B cell (primary cell): ENCODE data around the gene RIOK3. TPM values are rescaled to one million over a fixed set of nuclear protein-coding genes. Genes with fewer than 3 reads are reported as not detected.
A peak's percentile ranks its signal among the peaks of the same experiment; 100 is the strongest.

ENCODE experiments used
- ATAC-seq: fragments of 200-7000 bp; cut with Tn5 transposase; one replicate; pipeline ENCODE4 v1.10.0; 2021; ENCODE audit warnings: low read depth, mild to moderate bottlenecking, moderate number of reproducible peaks, moderate library complexity
- CTCF ChIA-PET: fragments of 350-600 bp; sonication (Branson Sonifier 250); formaldehyde crosslinking; loops from one replicate; lab custom pipeline; 2021; ENCODE audit warnings: antibody characterized with exemption, inconsistent platforms; lab: Charles Lee
- POLR2A ChIA-PET: fragments of 350-600 bp; sonication (Branson Sonifier 250); formaldehyde crosslinking; loops from one replicate; lab custom pipeline; 2021; ENCODE audit warnings: antibody characterized with exemption; lab: Charles Lee
- DNase-seq: peaks from one replicate; pipeline ENCODE4 v3.0.0; 2013
- H2AFZ ChIP-seq: 2 replicates; pipeline ENCODE4 v1.6.1; 2012; ENCODE audit warnings: mild to moderate bottlenecking, low read depth, low read length; ENCODE audit not compliant: insufficient read depth, poor library complexity, severe bottlenecking
- H3K27ac ChIP-seq, 2 donors: 1 replicate in 1 of 2; 2 replicates in 1 of 2; pipeline ENCODE4 v1.5.1; 2012 to 2013; ENCODE audit warnings: low read length in 2 of 2, mild to moderate bottlenecking in 2 of 2, moderate library complexity in 1 of 2
- H3K27me3 ChIP-seq, 4 experiments: fragments of 200-600 bp in 1 of 4; sonication (generic) in 1 of 4; replicated peaks in 1 of 4; 1 replicate in 2 of 4; 2 replicates in 2 of 4; pipeline versions ENCODE4 v1.6.1 to v1.7.0; 2013 to 2016; ENCODE audit warnings: low read length in 3 of 4, mild to moderate bottlenecking in 2 of 4, mixed read lengths in 1 of 4, moderate library complexity in 1 of 4; ENCODE audit not compliant: insufficient read depth in 4 of 4, control insufficient read depth in 3 of 4; ENCODE audit errors: control extremely low read depth in 1 of 4
- H3K36me3 ChIP-seq, 2 experiments: replicated peaks in 1 of 2; 1 replicate in 1 of 2; 2 replicates in 1 of 2; pipeline versions ENCODE4 v1.6.1 to v1.7.1; 2013; ENCODE audit warnings: low read length in 1 of 2; ENCODE audit not compliant: insufficient read depth in 2 of 2, control insufficient read depth in 1 of 2; ENCODE audit errors: control extremely low read depth in 1 of 2, extremely low read depth in 1 of 2
- H3K4me1 ChIP-seq, 2 donors: fragments of 200-600 bp in 1 of 2; sonication (generic) in 1 of 2; 1 replicate in 1 of 2; 2 replicates in 1 of 2; pipeline versions ENCODE4 v1.5.1 to v1.6.1; 2013 to 2017; ENCODE audit warnings: low read length in 2 of 2; ENCODE audit not compliant: control insufficient read depth in 2 of 2, insufficient read depth in 2 of 2
- H3K4me2 ChIP-seq: replicated peaks from 2 replicates; pipeline ENCODE3; 2012; ENCODE audit warnings: mild to moderate bottlenecking, low read depth, low read length; ENCODE audit not compliant: poor library complexity, severe bottlenecking
- H3K4me3 ChIP-seq, 5 experiments: fragments of 200-600 bp in 1 of 5; sonication (generic) in 1 of 5; 1 replicate in 3 of 5; 2 replicates in 2 of 5; pipeline versions ENCODE4 v1.5.1 to v1.7.0; 2011 to 2016; ENCODE audit warnings: low read length in 4 of 5, mild to moderate bottlenecking in 4 of 5, low read depth in 2 of 5, control low read depth in 1 of 5, moderate library complexity in 1 of 5; ENCODE audit not compliant: insufficient read depth in 1 of 5; ENCODE audit errors: control extremely low read depth in 1 of 5, extremely low read depth in 1 of 5
- H3K79me2 ChIP-seq: fragments of 200-600 bp; sonication (generic); one replicate; pipeline ENCODE4 v1.6.0; 2016; ENCODE audit warnings: low read length; ENCODE audit not compliant: control insufficient read depth, insufficient read depth
- H3K9ac ChIP-seq: fragments of 200-600 bp; sonication (generic); 2 replicates; pipeline ENCODE4 v1.6.1; 2017; ENCODE audit warnings: mild to moderate bottlenecking, low read length, moderate library complexity
- H3K9me3 ChIP-seq, 3 donors: one replicate each; pipeline versions ENCODE4 v1.6.1 to v1.7.1; 2013; ENCODE audit warnings: low read length in 2 of 3; ENCODE audit not compliant: control insufficient read depth in 2 of 3, insufficient read depth in 1 of 3; ENCODE audit errors: control extremely low read depth in 1 of 3
- H4K20me1 ChIP-seq: 2 replicates; pipeline ENCODE4 v1.6.0; 2012; ENCODE audit warnings: mild to moderate bottlenecking, low read length; ENCODE audit not compliant: insufficient read depth, control insufficient read depth, poor library complexity, severe bottlenecking
- H3K27ac Mint-ChIP-seq: one replicate; pipeline ENCODE4 v1.8.0; 2021; ENCODE audit warnings: mixed read lengths
- H3K27me3 Mint-ChIP-seq: one replicate; pipeline ENCODE4 v1.8.0; 2021; ENCODE audit warnings: mixed read lengths
- H3K4me1 Mint-ChIP-seq: one replicate; pipeline ENCODE4 v1.8.0; 2021; ENCODE audit warnings: mixed read lengths
- H3K4me3 Mint-ChIP-seq: one replicate; pipeline ENCODE4 v1.8.0; 2021; ENCODE audit warnings: mixed read lengths
- H3K9me3 Mint-ChIP-seq: one replicate; pipeline ENCODE4 v1.8.0; 2022; ENCODE audit warnings: mixed read lengths; ENCODE audit not compliant: insufficient read depth
- CTCF ChIP-seq: fragments of 200-600 bp; IDR thresholded peaks from one replicate; pipeline ENCODE4 v1.8.0; 2022; ENCODE audit warnings: antibody characterized with exemption, mild to moderate bottlenecking
- EZH2 ChIP-seq: IDR thresholded peaks from 2 replicates; pipeline ENCODE4 v1.6.1; 2012; ENCODE audit warnings: borderline replicate concordance, low read depth, mild to moderate bottlenecking, moderate library complexity, low read length; ENCODE audit not compliant: insufficient read depth, poor library complexity, severe bottlenecking
- WGBS: methylation state at CpG from one replicate; pipeline ENCODE4 v1.1.5; 2013; ENCODE audit warnings: missing lambda C conversion rate; ENCODE audit not compliant: insufficient coverage; 5-methylcytosine and 5-hydroxymethylcytosine counted together
- intact Hi-C: fragments of 100-400 bp; cut with micrococcal nuclease; formaldehyde crosslinking; loops from one replicate; pipeline ENCODE4 v1.10.0; 2022
- polyA plus RNA-seq: library from polyadenylated mRNA; depleted of rRNA; stranded (reverse); fragments of >200 nt; gene quantifications from 2 replicates; pipeline ENCODE4 v1.2.3, GENCODE V29; 2012
- total RNA-seq, 2 donors: library from RNA; stranded (reverse); fragments of 120-200 nt in 1 of 2; gene quantifications; 1 replicate in 1 of 2; 2 replicates in 1 of 2; pipeline versions ENCODE4 v1.2.3 to v1.2.4, GENCODE V29; 2013 to 2022

Gene RIOK3
- total and polyA plus RNA-seq, 2 donors (not counting 1 experiment from before 2014, with no cell fraction given): 42.5 to 83.4 TPM

DNA sequence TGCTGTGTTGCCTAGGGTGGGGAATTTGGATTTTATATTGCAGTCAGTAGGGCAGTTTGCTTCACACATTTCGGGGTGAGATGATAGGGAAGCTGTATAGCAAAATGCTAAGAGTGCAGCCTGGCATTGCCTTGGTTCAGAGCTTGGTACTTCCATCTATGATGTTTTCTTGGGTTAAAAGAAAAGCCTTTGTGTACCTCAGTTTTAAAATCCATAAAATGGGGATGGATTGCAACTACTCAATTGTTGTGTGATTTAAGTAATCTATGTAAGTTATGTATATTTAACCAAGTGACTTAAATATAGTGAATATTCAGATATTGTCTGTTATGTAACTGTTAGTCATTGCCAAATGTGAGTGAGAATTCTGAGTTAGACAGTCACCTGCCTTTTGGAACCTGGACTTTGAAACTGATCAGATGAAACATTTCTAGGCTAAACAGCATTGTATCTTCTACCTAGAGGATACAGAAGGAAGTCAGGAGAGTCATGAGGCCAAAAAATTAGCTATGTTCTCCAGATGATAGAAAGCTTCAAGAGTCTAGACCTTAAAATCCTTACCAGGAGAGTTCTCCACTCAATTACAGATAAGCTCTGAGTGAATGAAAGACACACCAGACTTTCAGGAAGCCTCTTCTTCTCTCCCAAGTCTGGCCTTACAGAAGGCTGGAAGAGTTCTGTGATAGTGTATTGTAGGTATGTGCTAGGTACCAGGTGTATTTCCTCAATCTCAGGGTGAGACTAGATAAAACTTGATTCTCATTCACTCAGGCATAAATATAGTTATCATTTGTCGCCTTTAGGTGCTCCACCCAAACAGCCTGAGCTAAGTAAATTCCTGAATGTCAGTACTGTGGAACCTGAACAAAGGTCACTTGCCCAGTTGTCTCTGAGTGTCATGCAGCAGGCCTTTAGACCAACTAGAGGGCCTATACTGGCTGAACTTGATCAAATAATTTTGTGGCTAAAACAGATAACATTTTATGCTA, 7.5 kb downstream of the RIOK3 start:
- CTCF ChIA-PET: interaction anchor here (0.9 kb wide), 1 partner anchor 10 kb away, joined by 3 read pairs; no protein-coding TSS in a partner anchor

More for the DNA sequence above, 7.5 kb downstream of the RIOK3 start:
- peak overlapping the region; percentile 15 for H3K9ac ChIP-seq
- peak overlapping the region; percentile 10 for H3K4me2 ChIP-seq
- peaks cover 18 to 64% of the 10 kb centered on the region in 2 experiments for H3K36me3 ChIP-seq
- H3K9me3 ChIP-seq: no peaks in the 10 kb centered on the region
- Mint-ChIP-seq H3K4me3 (peak overlapping the region; percentile 44), H3K9me3 (no peaks in the 10 kb centered on the region), H3K4me1 (peaks cover 56% of the 10 kb centered on the region), H3K27me3 (no peaks in the 10 kb centered on the region), H3K27ac (peak overlapping the region; percentile 11)
- intact Hi-C loops: no loop called here
- H2AFZ ChIP-seq: no peak overlapping the region
- TF ChIP-seq EZH2: no peak
- no peak for TF ChIP-seq CTCF
- H3K79me2 ChIP-seq: peaks cover 90% of the 10 kb centered on the region
- H3K27ac ChIP-seq: peak overlapping the region in 1 of 2 donors; percentile 53
- peaks cover 74% of the 10 kb centered on the region for H4K20me1 ChIP-seq
- POLR2A ChIA-PET: no interaction called here
- ATAC-seq: no peak
- DNase-seq: no peak
- 82% methylated on average over 1 of the region's 2 CpGs for WGBS
- no peaks in the 10 kb centered on the region for H3K27me3 ChIP-seq
- peaks cover 39 to 48% of the 10 kb centered on the region in 2 donors for H3K4me1 ChIP-seq
- H3K4me3 ChIP-seq: no peak overlapping the region
